NOMO-1 treated with DMSO at 0.1 percent for 48 hours (cell line): ENCODE results near the gene ITGB5.
"Not testable (repeated sequence)": the region's sequence is repeated elsewhere in the genome, so short reads cannot be mapped to it uniquely, and the experiment has no call there.

Experiments
- DNase-seq: peaks from one replicate; lab custom pipeline; 2025; ENCODE audit not compliant: unreplicated experiment; lab: John Stamatoyannopoulos, UW

Gene ITGB5

DNA sequence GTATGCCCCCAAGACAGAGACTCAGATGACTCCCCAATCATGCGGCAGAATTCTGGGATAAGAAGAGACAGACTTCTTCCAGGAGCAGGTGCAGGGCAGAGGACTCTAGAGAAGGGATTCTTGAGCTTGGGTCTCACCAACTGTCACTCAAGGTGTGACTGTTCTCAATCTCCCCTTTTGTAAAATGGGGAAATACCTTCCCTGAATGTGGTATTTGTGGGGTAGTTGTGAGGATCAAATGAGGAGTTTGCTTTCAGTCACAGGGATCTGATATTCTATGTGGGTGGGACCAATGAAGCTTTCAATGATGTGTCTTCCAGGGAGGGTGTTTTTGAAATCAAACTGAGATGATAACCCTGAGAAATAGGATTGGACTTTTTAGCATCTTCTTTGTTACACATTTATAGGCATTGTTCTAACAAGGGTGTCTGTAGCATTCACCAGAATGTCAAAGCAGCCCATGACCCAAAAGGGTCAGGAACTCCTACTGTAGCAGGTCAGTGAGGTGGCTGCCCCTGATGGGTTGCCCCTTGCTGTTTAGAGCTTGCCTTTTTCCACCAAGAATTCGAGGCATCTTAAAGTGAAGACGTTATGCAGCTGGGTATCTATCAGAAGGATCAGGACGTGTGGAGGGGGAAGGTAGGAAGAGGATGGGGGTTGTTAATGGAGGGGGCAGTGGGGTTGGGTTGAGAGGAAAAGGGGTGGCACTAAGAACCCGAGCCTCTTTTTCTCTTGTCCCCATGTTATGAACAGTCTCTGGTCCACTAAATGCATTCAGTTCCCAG, 128.1 kb downstream of the ITGB5 start:
- DNase-seq: no peak

DNA sequence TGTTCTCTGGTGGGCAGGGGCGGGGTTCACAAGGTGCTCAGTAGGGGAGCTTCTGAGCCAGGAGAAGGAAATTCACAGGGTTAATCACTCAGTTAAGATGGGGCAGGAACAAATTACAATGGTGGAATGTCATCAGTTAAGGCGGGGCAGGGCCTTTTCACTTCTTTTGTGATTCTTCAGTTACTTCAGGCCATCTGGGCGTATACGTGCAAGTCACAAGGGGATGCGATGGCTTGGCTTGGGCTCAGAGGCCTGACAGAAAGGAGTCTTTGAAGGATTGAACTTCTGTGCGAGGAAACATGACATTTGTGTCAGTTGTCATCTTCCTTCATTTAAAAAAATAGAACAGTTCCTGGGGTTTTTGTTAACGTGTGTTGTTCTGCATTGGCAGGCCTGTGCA, 129.2 kb downstream of the ITGB5 start:
- not testable (repeated sequence) for DNase-seq

DNA sequence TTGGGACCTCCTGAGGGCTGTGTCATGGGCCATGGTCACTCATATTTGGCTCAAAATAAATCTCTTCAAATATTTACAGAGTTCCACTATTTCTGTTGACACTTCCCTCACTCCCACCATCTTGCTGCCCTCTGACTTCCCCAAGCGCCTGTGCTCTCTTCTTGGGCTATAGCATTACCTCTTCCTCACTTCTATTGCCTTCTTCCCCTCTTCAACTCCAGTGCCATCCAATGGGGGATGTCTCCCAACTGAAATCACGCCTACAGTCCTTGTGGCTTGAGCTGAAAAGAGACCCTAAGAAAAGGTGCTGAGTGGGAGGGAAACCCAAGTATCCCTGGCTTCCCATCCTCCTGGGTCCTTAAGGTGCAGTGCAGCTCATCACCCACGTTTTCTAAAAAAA, 135.1 kb downstream of the ITGB5 start:
- no peak for DNase-seq

DNA sequence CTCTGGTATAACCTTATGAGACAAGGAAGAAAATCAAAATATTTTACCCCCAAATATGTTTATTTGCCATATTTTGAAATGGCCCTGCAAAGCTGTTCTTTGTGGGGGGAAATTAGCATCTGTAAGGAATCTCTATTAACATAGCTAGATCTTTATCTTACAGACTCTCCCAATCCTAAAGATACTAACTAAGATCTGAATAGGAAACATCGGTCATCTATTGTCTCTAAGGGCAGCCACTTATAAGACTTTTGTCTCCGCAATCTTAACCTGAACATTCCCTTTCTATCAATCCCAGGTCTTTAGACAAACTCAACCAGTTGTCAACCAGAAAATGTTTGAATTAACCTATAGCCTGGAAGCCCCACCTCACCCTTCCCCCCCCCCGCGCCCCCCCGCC, 135.7 kb downstream of the ITGB5 start:
- no peak for DNase-seq

DNA sequence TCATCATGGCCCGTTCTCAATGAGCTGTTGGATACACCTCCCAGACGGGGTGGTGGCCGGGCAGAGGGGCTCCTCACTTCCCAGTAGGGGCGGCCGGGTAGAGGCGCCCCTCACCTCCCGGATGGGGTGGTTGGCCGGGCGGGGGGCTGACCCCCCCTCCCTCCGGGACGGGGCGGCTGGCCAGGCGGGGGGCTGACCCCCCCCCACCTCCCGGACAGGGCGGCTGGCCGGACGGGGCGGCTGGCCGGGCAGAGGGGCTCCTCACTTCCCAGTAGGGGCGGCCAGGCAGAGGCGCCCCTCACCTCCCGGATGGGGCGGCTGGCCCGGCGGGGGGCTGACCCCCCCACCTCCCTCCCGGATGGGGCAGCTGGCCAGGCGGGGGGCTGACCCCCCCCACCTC, 137.3 kb downstream of the ITGB5 start:
- DNase-seq: not testable (repeated sequence)

DNA sequence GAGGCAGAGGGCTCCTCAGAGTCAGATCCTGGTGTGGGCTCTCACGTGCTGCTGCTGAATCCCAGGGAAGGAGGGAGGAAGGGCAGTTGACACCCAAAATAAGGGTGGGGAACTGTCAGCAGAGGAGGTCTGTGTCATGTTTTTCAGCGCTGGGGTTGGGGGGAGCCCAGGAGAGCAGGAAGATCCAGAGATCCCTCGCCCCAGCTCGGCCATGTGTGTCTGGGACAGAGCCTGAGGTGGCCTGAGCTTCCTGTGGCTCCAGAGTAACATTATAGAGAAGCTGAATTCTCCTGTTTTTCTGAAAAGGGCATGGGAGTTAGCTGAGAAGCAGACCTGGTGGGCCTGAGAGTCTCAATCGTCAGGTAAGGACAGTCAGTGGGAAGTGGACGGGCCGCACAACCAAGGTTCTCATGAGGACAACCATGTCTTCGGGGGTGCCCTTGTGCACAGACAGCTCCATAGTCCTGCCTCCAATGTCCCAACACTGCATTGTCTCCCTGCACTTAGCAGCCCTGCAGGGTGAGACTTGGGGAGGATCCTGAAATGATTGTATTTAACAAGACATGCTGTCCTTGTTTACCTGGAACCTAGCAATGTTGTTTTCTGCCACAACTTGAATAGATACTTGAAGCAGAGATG, 138.5 kb downstream of the ITGB5 start:
- no peak for DNase-seq

DNA sequence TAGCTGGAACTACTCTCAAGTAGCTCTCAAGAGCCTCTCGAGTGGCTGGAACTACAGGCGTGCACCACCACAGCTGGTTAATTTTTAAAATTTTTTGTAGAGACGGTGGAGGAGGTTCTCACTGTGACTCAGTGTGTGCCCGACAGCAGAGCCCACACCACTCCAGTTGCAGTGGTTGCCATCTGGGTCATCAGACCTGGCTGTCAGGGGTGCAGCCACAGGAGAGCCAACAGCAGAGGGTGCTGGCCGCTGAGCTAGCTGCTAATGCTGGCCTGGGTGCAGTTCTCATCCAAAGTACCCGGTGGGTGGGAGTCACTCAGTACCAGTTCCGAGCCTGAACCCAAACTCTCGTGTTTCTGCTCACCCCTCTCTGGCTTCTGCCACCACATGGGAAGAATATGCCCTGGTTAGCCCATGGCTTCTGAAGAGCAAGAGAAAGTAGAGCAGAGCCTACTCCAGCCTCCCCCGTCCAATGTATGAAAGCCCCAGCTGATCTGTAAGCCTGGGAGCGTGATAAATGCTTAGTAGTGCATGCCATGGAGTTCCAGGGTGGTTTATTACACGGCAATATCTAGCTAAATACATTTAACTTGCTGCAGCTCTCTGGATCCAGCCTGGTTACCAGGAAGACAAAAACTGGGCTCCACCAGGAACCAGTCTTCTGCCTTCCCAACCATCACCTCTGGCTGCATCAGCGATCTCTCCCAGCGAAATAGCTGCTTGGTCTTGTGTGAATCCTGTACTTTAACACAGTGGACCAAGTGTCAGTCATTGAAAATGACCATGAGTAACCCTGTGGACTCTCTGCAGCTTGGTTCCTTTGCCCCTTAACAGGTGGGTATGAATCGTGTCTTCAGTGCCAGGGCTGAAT, 139.8 kb downstream of the ITGB5 start:
- no peak for DNase-seq

DNA sequence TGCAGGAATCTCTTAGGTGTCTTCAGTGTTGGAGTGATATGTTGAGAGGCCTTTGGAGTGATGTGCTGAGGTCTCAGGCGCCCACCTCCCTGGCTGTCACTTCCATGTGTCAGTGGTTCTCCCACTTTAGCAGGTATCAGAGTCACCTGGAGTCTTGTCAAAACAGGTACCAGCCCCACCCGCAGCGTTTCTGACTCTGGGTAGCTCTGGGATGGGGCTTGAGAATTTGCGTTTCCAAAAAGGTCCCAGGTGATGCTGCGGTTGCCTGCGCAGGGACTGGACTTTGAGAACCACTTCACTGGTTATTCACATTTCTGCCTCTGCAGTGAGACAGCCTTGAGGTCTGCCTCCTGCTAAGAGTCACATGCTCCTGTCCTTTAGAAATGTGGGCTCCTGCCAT, 141.4 kb downstream of the ITGB5 start:
- no peak for DNase-seq

DNA sequence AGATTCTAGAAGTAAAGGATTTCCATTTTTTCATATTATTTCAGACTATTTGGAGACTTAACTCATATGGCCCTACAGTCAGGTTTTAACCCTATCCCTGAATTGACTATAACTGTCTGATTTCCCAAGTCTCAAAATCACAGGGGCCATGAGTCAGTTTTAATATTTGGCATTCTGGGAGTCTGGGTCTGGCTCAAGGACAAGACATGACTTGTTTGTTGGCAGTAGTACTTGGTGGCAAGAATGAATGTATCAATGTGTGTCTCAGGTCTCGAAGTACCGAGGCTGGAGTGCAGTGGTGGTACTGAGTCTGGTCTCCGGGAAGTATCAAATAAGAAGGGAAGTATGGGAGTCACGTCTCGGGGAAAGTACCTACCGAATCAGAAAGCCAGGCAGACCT, 146.1 kb downstream of the ITGB5 start:
- DNase-seq: no peak

DNA sequence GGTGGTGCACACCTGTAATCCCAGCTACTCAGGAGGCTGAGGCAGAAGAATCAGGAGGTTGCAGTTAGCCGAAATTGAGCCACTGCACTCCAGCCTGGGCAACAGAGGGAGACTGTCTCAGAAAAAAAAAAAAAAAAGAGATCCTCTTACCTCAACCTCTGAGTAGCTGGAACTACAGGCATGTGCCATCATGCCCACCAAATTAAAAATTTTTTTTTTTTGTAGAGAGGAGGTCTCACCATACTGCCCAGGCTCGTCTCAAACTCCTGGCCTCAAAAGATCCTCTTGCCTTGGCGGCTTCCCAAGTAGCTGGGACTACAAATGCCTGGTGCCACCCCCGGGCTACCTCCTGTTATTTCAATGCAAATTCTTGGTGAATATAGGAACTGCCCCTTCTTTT, 155.4 kb downstream of the ITGB5 start:
- no peak for DNase-seq

DNA sequence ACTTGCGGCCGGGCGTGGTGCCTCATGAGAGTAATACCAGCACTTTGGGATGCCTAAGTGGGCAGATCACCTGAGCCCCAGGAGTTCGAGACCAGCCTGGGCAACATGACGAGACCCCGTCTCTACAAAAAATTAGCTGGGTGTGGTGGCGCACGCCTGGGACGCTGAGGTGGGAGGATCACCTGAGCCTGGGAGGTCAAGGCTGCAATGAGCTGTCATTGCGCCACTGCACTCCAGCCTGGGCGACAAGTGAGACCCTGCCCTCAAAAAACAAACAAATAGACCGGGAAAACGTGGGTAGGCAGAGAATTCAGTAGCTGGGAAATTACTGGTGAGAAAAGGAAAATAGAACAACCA, 156.2 kb downstream of the ITGB5 start:
- DNase-seq: no peak

DNA sequence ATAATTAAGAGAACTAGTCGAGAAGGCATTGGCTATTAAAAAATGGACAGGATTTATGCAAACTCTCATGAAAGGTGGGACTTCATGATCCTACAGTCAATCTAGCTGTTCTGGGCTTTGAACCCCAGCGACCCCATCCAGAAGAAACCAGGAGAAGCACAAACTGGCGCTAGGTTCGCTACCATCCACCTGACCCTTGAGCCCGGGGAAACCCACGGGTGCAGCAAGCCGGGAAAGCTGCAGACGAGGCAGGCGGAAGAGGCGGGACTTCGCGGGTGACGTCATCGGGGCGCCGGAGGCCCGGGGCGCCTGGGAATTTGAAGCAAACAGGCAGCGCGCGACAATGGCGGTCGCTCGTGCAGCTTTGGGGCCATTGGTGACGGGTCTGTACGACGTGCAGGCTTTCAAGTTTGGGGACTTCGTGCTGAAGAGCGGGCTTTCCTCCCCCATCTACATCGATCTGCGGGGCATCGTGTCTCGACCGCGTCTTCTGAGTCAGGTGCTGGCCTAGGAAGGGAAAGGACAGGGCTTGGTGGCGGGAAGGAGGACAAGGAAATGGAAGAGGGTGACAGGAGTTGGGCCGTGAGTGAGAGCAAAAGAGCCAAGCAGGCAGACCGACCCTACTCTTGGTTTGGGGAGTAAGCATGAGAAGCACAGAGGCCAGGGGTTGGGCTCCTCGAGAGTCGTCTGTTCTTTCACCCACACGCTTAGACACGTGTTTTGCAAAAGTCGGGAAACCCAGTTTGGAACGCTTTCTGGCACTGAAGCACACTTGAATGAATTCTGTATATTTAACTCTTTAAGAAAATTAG, 156.8 kb downstream of the ITGB5 start, which contains the start of gene UMPS:
UMPS (plus strand) TSS at position 324 of the 812 bp plus-strand sequence; CDS start at position 344, 20 bp downstream.
- peak; percentile 86 for DNase-seq

DNA sequence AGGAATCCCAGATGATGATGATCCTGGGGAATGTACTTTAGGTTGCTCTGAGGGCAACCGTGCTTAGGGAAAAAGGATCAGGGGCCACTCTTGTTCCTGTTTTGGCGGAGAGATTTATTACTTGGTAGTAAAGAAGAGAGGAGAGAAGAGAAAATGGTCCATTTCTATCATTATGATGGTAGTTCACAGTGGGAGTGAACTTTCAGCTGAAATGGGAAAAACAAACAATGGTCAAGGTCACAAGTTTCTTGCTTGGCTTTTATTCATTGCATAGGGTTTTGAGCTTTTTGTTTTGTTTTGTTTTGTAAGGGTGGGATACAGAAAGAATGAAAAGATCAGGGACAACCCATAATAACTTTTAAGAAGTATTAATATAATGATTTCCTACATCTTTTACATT, 164.6 kb downstream of the ITGB5 start:
- DNase-seq: no peak

DNA sequence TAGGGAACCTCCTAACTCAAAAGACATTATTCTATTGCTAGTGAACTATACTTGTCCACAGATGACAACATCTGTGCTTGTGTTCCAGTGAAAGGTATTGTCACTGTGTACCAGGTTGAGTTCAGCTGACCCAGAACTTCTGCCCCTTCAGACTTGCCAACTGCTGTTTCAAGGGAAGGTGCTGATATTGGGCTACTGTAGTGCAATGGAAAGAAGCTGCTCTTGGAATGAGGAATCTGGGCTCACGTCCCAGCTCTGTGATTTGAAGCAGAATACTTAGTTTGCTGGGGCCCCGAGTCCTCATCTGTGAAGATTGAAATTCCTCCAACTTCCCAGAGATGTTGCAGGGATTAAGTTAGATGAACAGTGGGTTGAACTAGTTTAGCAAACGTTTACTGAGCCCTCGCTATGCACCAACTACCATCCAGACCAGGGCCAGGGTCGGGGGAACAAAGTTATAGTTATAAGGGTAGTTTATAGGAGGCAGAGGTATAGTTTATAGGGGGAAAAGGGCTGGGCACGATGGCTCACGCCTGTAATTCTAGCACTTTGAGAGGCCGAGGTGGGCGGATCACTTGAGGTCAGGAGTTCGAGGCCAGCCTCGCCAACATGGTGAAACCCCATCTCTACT, 172.8 kb downstream of the ITGB5 start:
- DNase-seq: no peak
